Bronchial epithelial cell (primary cell): ENCODE results near the gene VRK1. TPM values are rescaled to one million over a fixed set of nuclear protein-coding genes. Genes with fewer than 3 reads are reported as not detected.

ENCODE experiments used
- DNase-seq: peaks from one replicate; pipeline ENCODE4 v3.0.0-alpha.2; 2010; ENCODE audit warnings: low read depth
- FAIRE-seq: peaks from 2 replicates; lab custom pipeline; 2011; peaks lifted over from hg19 to GRCh38; lab: Jason Lieb, UNC
- H3K27me3 ChIP-seq: 2 replicates; pipeline ENCODE4 v1.5.1; 2011; ENCODE audit warnings: low read length; ENCODE audit not compliant: control insufficient read depth, insufficient read depth
- H3K36me3 ChIP-seq: 2 replicates; pipeline ENCODE4 v1.5.1; 2011; ENCODE audit warnings: low read length; ENCODE audit not compliant: control insufficient read depth, insufficient read depth
- H3K4me3 ChIP-seq: 2 replicates; pipeline ENCODE4 v1.5.1; 2011; ENCODE audit warnings: mild to moderate bottlenecking, low read depth, low read length, control low read depth
- total RNA-seq: library from RNA; depleted of rRNA; stranded (reverse); fragments of >200 nt; gene quantifications from 2 replicates; pipeline ENCODE4 v1.2.1, GENCODE V29; 2014
- TF ChIP-seq, protein P1 (sequence below): IDR thresholded peaks from 2 replicates; pipeline ENCODE4 v1.5.1; 2011; ENCODE audit warnings: mild to moderate bottlenecking, moderate library complexity, low read length, control low read depth, inconsistent platforms; ENCODE audit not compliant: insufficient read depth, severe bottlenecking

Gene VRK1
- total RNA-seq, 1 donor from 2014 or later, result 12.6 TPM

DNA sequence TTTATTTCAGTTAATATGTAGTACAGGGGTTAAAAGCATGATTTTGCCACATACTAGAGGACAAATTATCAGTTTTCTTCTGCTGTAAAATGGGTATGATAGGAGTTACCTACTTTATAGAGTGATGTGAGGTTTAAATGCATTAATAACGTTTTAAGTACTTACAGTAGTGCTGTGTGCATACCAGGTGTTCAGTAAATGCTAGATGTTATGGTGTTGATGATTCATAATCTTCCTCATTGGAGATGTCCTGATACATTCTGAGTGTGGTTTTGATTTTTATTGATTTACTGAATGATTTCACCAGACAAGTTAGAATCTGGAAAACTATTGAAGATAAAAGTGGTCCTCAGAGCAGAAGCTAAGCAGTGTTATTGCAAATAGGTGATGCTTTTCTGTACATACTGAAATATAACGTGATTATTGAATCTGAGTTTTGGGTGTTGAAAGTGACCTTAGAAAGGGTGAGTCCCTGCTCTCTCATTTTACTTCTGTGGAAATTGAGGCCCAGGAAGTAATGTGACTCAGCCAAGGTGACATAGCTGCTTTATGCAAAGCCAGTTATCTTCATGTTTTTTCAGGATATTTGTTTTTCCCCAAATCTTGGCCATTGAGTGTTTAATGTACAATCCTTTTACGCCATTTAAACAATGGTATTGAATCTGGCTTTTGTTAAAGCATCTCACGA is 54.7 kb downstream of the VRK1 start:
- Histone ChIP-seq H3K36me3 (no peaks in the 10 kb centered on the region), H3K4me3 (no peak overlapping the region), H3K27me3 (no peaks in the 10 kb centered on the region)
- FAIRE-seq, result no peak
- TF ChIP-seq, protein P1, sequence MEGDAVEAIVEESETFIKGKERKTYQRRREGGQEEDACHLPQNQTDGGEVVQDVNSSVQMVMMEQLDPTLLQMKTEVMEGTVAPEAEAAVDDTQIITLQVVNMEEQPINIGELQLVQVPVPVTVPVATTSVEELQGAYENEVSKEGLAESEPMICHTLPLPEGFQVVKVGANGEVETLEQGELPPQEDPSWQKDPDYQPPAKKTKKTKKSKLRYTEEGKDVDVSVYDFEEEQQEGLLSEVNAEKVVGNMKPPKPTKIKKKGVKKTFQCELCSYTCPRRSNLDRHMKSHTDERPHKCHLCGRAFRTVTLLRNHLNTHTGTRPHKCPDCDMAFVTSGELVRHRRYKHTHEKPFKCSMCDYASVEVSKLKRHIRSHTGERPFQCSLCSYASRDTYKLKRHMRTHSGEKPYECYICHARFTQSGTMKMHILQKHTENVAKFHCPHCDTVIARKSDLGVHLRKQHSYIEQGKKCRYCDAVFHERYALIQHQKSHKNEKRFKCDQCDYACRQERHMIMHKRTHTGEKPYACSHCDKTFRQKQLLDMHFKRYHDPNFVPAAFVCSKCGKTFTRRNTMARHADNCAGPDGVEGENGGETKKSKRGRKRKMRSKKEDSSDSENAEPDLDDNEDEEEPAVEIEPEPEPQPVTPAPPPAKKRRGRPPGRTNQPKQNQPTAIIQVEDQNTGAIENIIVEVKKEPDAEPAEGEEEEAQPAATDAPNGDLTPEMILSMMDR, result no peak
- DNase-seq, result peak; percentile 28

DNA sequence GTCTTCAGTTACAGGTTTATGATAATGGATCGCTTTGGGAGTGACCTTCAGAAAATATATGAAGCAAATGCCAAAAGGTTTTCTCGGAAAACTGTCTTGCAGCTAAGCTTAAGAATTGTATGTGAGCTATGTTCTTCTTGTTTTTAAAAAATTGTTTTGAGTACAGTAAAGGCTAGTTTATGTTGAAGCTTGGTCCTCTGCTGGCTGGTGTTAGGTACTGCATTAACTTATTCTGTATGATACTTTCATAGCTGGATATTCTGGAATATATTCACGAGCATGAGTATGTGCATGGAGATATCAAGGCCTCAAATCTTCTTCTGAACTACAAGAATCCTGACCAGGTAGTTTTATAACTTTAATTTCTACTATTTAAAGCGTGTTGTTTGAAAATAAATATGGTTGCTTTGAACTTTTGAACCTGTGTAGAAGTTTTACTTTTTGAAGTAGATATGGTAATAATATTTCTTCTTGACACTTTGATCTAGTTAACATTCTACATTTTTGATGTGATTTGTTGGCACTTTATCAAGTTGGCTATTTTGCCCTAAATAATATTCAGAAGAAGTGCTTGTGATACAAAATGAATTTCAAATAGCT is 55.7 kb downstream of the VRK1 start:
- peaks cover 2% of the 10 kb centered on the region for H3K36me3 ChIP-seq
- FAIRE-seq (no peak), DNase-seq (peak; percentile 44)
- no peaks in the 10 kb centered on the region for H3K27me3 ChIP-seq
- TF ChIP-seq, protein P1, result peak; percentile 64
- H3K4me3 ChIP-seq, result no peak overlapping the region

DNA sequence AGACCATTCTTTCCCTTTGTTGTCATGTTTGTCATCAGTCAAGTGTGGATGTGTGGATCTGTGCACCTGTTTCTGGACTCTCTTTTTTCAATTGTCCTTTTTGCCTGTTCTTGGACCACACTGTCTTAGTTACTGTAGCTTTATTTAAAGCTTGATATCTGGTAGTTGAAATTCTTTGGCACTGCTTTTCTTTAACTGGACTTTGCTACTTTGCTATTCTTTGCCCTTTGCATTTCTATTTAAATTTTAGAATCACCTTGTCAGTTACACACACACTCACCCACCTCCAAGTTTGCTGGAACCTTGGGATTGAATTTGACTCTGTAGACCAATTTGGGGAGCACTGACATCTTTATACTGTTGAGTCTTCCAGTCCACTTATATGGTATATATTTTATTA is 61.5 kb downstream of the VRK1 start:
- H3K36me3 ChIP-seq, result peaks cover 2% of the 10 kb centered on the region
- no peak for DNase-seq
- no peak for FAIRE-seq
- TF ChIP-seq, protein P1, result no peak
- no peak overlapping the region for H3K4me3 ChIP-seq
- no peaks in the 10 kb centered on the region for H3K27me3 ChIP-seq

DNA sequence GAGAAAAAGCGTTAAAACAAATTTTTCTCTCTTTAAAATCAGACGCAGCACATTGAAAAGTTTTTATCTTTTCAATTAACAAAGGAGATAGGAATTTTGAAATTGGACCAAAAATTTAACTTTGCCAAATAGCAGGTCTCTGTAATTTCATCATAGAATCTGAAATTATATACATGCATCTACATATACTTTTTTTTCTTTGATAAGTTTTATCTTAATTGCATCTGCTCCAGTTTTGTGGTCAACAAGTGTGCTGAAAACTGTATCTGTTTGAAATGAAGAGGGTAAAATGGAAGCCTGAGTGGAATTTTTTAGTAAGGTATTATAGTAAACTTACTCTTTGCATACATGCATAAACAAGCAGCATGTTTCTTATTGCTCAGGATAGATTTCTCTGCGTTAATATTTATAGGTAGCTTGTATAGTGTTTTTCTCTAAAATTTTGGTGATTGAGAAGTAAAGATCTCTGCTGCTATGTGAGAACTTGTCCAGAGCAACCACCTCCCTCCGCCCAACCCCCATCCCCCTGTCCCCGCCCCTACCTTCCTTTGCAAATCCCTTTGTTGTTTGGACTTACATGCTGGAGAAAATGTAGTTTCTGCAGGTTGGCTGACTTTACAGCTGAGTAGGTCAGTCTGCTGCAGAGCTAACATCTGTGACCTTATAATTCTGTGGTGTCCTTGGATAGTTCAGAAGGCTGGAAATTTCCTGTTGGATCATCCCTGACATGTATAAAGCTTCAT is 64.6 kb downstream of the VRK1 start:
- TF ChIP-seq, protein P1, result no peak
- peaks cover 2% of the 10 kb centered on the region for H3K36me3 ChIP-seq
- FAIRE-seq (no peak), DNase-seq (no peak)
- H3K4me3 ChIP-seq, result no peak overlapping the region
- H3K27me3 ChIP-seq, result no peaks in the 10 kb centered on the region

DNA sequence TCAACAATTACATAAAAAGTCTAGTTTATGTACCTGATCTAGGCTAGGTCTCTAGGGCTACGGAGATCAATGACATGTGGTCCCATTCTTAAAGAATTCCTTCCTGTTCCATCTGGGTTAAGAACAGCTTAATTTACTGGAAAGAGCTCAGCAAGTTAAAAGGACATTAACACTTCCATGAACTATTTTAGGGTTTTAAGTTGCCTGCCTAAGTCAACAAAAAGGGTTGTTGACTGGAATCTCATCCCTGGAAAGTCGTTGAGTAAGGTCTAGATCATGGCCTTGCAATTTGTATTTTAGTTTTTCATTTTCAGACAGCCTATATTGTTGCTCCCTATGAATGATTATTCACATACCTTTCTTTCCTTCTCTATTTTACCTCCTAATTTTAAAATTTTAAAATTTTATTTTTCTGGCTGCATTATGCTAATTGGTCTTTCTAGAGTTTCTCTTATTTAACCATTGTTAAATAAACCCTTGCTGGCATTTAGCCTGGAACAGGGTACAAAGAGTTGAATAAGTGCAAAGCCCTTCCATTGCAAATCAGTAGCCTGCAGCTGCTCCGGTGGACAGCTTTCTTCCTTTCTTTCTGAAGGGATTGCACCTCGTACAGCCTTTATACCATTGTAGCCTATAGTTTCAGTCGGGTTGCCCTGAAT is 66.3 kb downstream of the VRK1 start:
- FAIRE-seq, result no peak
- H3K27me3 ChIP-seq, result no peaks in the 10 kb centered on the region
- no peak for DNase-seq
- no peaks in the 10 kb centered on the region for H3K36me3 ChIP-seq
- TF ChIP-seq, protein P1, result no peak
- H3K4me3 ChIP-seq, result no peak overlapping the region
